Mucosa of rectum (tissue), 2 donors: ENCODE measurements around the gene IL17A.
"Not testable (repeated sequence)": the region's sequence is repeated elsewhere in the genome, so short reads cannot be mapped to it uniquely, and the experiment has no call there.

Experiments used
- H3K27ac ChIP-seq, 2 donors: one replicate each; pipeline ENCODE4 v1.7.0; 2013; ENCODE audit warnings: inconsistent platforms in 2 of 2, low read depth in 2 of 2, low read length in 2 of 2
- H3K27me3 ChIP-seq, 2 donors: one replicate each; pipeline ENCODE4 v1.7.0; 2013; ENCODE audit warnings: low read length in 2 of 2; ENCODE audit not compliant: control insufficient read depth in 2 of 2, insufficient read depth in 2 of 2
- H3K36me3 ChIP-seq, 2 donors: one replicate each; pipeline ENCODE4 v1.7.0; 2013; ENCODE audit warnings: low read length in 2 of 2; ENCODE audit not compliant: control insufficient read depth in 2 of 2, insufficient read depth in 2 of 2
- H3K4me1 ChIP-seq, 2 donors: one replicate each; pipeline ENCODE4 v1.7.0; 2013; ENCODE audit warnings: low read length in 2 of 2, mild to moderate bottlenecking in 1 of 2; ENCODE audit not compliant: control insufficient read depth in 2 of 2, insufficient read depth in 2 of 2
- H3K4me3 ChIP-seq, 2 donors: one replicate each; pipeline ENCODE4 v1.7.0; 2013; ENCODE audit warnings: low read length in 2 of 2
- H3K9ac ChIP-seq, 2 donors: one replicate each; pipeline ENCODE4 v1.7.0; 2013; ENCODE audit warnings: low read length in 2 of 2, low read depth in 1 of 2, mild to moderate bottlenecking in 1 of 2
- H3K9me3 ChIP-seq, 2 donors: one replicate each; pipeline ENCODE4 v1.7.0; 2013; ENCODE audit warnings: low read length in 2 of 2; ENCODE audit not compliant: control insufficient read depth in 2 of 2
- donor health status: healthy.
- donor health status: Normal muscosa, but diverticular disease.

Gene IL17A

GRCh38 chr6:52164319-52165094 lies 21.7 kb upstream of the IL17A start:
- Histone ChIP-seq H3K9ac (no peak overlapping the region), H3K4me1 (no peaks in the 10 kb centered on the region), H3K27ac (no peak overlapping the region), H3K4me3 (no peak overlapping the region), H3K9me3 (no peaks in the 10 kb centered on the region), H3K36me3 (no peaks in the 10 kb centered on the region), H3K27me3 (no peaks in the 10 kb centered on the region)

DNA sequence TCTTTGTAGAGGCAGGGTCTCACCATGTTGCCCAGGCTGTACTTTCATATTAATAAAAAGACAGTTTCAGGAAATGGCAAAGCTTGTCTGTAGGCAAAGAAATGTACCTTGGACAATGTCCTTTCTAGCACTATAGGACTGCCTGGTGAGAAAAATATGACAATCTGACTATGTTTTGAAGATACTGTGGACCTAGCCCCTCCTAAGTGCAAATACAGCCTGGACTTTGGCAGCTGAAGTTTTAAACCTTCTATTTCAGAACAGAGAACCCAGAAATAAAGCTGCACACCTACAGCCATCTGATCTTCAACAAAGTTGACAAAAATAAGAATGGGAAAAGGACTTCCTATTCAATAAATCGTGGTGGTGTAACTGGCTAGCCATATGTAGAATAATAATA lies 18.9 kb upstream of the IL17A start:
- H3K27ac ChIP-seq: no peak overlapping the region
- H3K9me3 ChIP-seq: no peaks in the 10 kb centered on the region
- H3K9ac ChIP-seq: no peak overlapping the region
- no peaks in the 10 kb centered on the region for H3K27me3 ChIP-seq
- no peaks in the 10 kb centered on the region for H3K36me3 ChIP-seq
- no peaks in the 10 kb centered on the region for H3K4me1 ChIP-seq
- no peak overlapping the region for H3K4me3 ChIP-seq

DNA sequence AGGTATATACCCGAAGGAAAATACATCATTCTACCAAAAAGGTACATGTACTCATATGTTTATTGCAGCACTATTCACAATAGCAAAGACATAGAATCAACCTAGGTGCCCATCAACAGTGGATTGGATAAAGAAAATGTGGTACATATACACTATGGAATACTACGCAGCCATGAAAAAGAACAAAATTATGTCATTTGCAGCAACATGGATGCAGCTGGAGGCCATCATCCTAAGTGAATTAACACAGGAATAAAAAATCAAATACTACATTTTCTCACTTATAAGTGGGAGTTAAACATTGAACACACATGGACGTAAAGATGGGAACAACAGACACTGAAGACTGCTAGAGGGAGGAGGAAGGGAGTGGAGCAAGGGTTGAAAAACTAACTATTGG lies 17.8 kb upstream of the IL17A start:
- not testable (repeated sequence) for H3K9ac ChIP-seq, H3K4me3 ChIP-seq, H3K36me3 ChIP-seq, H3K4me1 ChIP-seq, H3K27ac ChIP-seq, H3K27me3 ChIP-seq, H3K9me3 ChIP-seq

- H3K9me3 ChIP-seq: no peaks in the 10 kb centered on the region
- H3K36me3 ChIP-seq: no peaks in the 10 kb centered on the region
- H3K27me3 ChIP-seq: peaks cover 0 to 2% of the 10 kb centered on the region in 2 donors
- no peaks in the 10 kb centered on the region for H3K4me1 ChIP-seq
- H3K27ac ChIP-seq: no peak overlapping the region
- no peak overlapping the region for H3K4me3 ChIP-seq
- H3K9ac ChIP-seq: no peak overlapping the region
Measured at GRCh38 chr6:52174118-52174517, 12.1 kb upstream of the IL17A start.

- Histone ChIP-seq H3K4me3 (no peak overlapping the region), H3K9me3 (no peaks in the 10 kb centered on the region), H3K27ac (no peak overlapping the region), H3K27me3 (peaks cover 0 to 2% of the 10 kb centered on the region in 2 donors), H3K4me1 (no peaks in the 10 kb centered on the region), H3K36me3 (no peaks in the 10 kb centered on the region), H3K9ac (no peak overlapping the region)
Measured at GRCh38 chr6:52176550-52176949, 9.6 kb upstream of the IL17A start.

- Histone ChIP-seq H3K36me3 (no peaks in the 10 kb centered on the region), H3K27me3 (peaks cover 0 to 2% of the 10 kb centered on the region in 2 donors), H3K27ac (no peak overlapping the region), H3K4me1 (no peaks in the 10 kb centered on the region), H3K9ac (no peak overlapping the region), H3K4me3 (no peak overlapping the region), H3K9me3 (no peaks in the 10 kb centered on the region)
Measured at GRCh38 chr6:52177961-52178360, 8.2 kb upstream of the IL17A start.

DNA sequence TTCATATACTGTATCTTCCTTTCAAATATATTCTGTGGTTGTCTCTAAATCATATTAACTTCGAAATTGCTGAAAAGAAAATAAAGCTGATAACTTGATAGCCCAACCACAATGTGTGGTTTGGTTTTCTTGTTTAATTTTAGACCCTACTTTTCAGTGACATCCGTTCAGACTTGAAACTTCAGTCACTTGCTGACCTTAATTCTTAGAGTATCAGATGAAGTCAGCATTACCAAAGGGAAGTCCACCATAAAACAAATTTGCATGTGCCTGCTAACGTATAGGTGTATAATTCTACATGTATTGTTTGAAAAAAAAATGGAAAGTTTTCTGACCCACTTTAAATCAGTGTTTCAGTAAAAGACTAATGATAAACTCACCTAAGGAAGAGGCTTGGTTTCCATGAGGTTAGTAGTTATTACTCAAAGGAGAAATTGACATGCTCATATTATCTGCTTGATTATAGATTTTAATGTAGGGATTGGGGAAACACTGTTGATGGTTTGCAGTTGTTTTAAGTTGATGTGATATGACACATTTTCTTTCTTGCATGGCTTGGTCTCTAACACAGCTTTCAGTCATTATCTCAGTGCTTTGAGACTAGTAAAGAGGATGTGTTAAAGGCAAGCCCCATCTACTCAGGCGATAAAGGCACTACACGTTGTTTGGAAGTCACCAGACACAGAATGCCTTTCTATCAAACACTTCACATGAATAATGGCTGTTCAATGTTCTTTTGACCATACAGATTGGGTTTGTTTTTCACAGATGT lies 5.2 kb upstream of the IL17A start:
- Histone ChIP-seq H3K27me3 (no peaks in the 10 kb centered on the region), H3K4me3 (no peak overlapping the region), H3K9me3 (no peaks in the 10 kb centered on the region), H3K4me1 (no peaks in the 10 kb centered on the region), H3K36me3 (no peaks in the 10 kb centered on the region), H3K27ac (no peak overlapping the region), H3K9ac (no peak overlapping the region)

GRCh38 chr6:52183131-52183713 lies 3.0 kb upstream of the IL17A start:
- Histone ChIP-seq H3K27me3 (no peaks in the 10 kb centered on the region), H3K9me3 (no peaks in the 10 kb centered on the region), H3K4me1 (no peaks in the 10 kb centered on the region), H3K9ac (no peak overlapping the region), H3K27ac (no peak overlapping the region), H3K36me3 (no peaks in the 10 kb centered on the region), H3K4me3 (no peak overlapping the region)

GRCh38 chr6:52186480-52186879 lies 305 bp downstream of the IL17A start:
- Histone ChIP-seq H3K27me3 (no peaks in the 10 kb centered on the region), H3K9ac (no peak overlapping the region), H3K4me1 (no peaks in the 10 kb centered on the region), H3K4me3 (no peak overlapping the region), H3K27ac (no peak overlapping the region), H3K36me3 (no peaks in the 10 kb centered on the region), H3K9me3 (no peaks in the 10 kb centered on the region)

DNA sequence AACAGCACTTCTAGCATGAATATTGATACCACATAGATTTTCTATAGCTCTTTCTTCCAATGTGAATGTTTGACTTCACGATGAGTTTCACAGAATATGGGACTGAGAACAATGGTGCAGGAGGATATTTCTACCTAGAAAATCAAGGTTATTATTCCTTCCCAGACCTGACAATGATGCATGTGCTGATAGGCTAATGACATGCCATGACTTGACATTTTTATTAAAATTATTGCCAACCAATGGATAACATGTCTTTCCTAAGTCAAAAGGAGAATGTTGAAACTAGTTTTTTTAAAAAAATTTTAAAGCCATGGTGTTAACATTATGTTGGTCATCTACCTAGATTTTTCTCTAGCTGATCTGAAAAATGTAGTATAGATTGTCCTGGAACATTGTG lies 923 bp downstream of the IL17A start:
- H3K36me3 ChIP-seq: no peaks in the 10 kb centered on the region
- H3K27me3 ChIP-seq: no peaks in the 10 kb centered on the region
- H3K4me1 ChIP-seq: no peaks in the 10 kb centered on the region
- H3K9me3 ChIP-seq: no peaks in the 10 kb centered on the region
- no peak overlapping the region for H3K4me3 ChIP-seq
- no peak overlapping the region for H3K9ac ChIP-seq
- H3K27ac ChIP-seq: no peak overlapping the region
